ENCODE results near the gene FRMPD1. TPM values are rescaled to one million over a fixed set of nuclear protein-coding genes. Genes with fewer than 3 reads are reported as not detected.

Gene FRMPD1
- total RNA-seq, 1 experiment from 2014 or later: not detected

DNA sequence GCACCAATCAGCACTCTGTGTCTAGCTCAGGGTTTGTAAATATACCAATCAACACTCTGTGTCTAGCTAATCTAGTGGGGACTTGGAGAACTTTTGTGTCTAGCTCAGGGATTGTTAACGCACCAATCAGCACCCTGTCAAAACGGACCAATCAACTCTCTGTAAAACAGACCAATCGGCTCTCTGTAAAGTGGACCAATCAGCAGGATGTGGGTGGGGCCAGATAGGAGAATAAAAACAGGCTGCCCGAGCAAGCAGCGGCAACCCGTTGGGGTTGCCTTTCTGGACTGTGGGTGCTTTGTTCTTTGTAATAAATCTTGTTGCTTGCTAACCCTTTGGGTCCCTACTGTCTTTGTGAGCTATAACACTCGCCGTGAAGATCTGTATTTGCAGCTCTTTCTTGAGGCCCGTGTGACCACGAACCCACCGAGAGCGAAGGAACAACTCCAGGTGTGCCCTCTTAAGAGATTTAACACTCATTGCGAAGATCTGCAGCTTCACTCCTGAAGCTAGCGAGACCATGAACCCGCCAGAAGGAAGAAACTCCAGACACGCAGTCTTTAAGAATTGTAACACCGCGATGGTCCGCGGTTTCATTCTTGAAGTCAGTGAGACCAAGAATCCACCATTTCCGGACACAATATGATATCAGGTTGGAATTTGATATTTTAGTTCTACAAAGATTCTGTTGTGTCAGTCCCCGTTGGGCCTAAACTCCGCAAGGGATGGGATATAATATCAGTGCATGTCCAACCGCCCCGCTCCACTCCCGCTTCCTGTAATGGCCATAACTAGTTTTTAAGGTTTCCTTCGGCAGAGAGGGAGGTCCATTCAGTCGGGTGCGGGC lies 102.1 kb downstream of the FRMPD1 start:
- Histone ChIP-seq H3K27ac (no peak overlapping the region), H3F3A (ENCODE audit: insufficient read depth, low read depth) (no peaks in the 10 kb centered on the region), H2AFZ (peak overlapping the region; percentile 96), H3K9me3 (ENCODE audit: insufficient read depth, low read depth) (no peaks in the 10 kb centered on the region), H3K27me3 (ENCODE audit: insufficient read depth, low read depth) (no peaks in the 10 kb centered on the region), H3K36me3 (ENCODE audit: low read depth) (no peaks in the 10 kb centered on the region), H3K4me3 (peak overlapping the region; percentile 96; the same call in 1 of the 2 replicates), H3K9me2 (ENCODE audit: insufficient read depth) (no peaks in the 10 kb centered on the region), H3K4me1 (replicated peaks; ENCODE audit: insufficient read depth) (0 out of 2 replicates have a peak, but pooled peaks cover 6% of the 10 kb centered on the region), H3K4me2 (peak overlapping the region; percentile 82), H3K79me2 (ENCODE audit: low read depth) (0 out of 2 replicates have a peak, but pooled peaks cover 4% of the 10 kb centered on the region), H4K20me1 (ENCODE audit: insufficient read depth) (no peaks in the 10 kb centered on the region)
- BruUV-seq (replicated peaks): no TSS peak
- no peak for TF ChIP-seq EZH2 (IDR thresholded peaks at IDR 0.05; ENCODE audit: low read depth)
- TF ChIP-seq, protein P1, sequence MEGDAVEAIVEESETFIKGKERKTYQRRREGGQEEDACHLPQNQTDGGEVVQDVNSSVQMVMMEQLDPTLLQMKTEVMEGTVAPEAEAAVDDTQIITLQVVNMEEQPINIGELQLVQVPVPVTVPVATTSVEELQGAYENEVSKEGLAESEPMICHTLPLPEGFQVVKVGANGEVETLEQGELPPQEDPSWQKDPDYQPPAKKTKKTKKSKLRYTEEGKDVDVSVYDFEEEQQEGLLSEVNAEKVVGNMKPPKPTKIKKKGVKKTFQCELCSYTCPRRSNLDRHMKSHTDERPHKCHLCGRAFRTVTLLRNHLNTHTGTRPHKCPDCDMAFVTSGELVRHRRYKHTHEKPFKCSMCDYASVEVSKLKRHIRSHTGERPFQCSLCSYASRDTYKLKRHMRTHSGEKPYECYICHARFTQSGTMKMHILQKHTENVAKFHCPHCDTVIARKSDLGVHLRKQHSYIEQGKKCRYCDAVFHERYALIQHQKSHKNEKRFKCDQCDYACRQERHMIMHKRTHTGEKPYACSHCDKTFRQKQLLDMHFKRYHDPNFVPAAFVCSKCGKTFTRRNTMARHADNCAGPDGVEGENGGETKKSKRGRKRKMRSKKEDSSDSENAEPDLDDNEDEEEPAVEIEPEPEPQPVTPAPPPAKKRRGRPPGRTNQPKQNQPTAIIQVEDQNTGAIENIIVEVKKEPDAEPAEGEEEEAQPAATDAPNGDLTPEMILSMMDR (conservative IDR thresholded peaks at IDR 0.05): no peak
- ChIA-PET CTCF (no interaction called here), POLR2A (ENCODE audit: unreplicated experiment) (no interaction called here)
- DNase-seq: no peak
- intact Hi-C loops (cut with micrococcal nuclease; ENCODE audit: unreplicated experiment): no loop called here

DNA sequence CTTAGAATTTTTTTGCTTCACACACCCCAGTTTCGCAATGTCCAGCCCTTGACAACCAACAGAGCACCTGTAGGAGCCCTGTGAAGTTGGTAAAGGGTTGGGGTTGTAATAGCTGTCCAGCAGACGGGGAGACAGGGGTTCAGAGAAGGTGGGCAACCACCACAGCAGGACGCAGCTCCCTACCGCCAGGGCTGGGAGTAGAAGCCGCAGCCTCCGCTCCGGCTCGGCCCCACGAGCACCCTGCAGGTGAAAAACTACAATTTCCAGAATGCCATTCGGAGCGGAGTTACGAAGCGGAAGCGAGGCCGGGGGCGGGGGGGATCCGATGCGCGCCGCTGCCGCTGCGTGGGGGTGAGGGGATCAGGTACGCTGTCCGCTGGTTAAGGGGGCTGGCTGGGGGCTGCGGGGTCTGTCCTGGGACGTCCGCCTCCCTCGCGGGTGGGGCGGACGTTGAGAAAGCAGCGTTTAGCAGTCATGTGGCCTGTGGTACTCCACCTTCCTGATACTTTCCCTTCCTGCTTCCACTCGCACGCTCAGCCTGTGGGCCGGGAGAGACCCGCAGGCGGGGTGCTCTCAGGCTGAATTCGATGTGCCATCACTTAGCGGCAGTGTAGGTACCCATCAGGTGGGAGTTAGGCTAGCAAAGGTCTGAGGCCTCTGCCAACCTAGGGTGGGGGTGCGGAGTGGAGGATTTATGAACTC lies 102.9 kb downstream of the FRMPD1 start, which contains the start of gene TRMT10B:
Gene TRMT10B (plus strand): TSS at position 317 of the 702 bp plus-strand sequence. CDS start 8,127 bp downstream, outside the sequence.
- H4K20me1 ChIP-seq (ENCODE audit: insufficient read depth): no peaks in the 10 kb centered on the region
- POLR2A ChIA-PET (ENCODE audit: unreplicated experiment): no interaction called here

DNA sequence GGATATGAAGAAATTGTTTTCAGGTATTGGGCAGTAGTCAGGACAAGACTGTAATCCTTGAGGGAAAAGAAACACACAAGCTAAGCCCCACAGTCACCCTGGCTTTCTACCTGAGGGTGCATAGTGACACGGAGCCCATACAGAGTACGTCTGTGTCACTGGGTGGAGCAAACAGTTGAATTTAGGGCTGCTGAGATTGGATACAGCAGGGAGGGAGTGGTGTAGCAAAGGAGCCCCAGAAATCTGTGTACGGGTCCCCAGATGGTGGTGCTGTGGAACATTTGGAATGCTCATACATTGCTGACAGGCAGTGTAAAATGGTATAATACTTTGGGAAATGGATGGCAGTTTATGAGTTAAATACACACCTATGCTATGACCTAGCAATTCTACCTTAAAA lies 108.0 kb downstream of the FRMPD1 start:
- no TSS peak for BruUV-seq (replicated peaks)
- Histone ChIP-seq H2AFZ (no peak overlapping the region), H3K36me3 (ENCODE audit: low read depth) (no peaks in the 10 kb centered on the region), H3K27me3 (ENCODE audit: insufficient read depth, low read depth) (no peaks in the 10 kb centered on the region), H3K4me1 (replicated peaks; ENCODE audit: insufficient read depth) (0 out of 2 replicates have a peak, but pooled peaks cover 6% of the 10 kb centered on the region), H3K9me3 (ENCODE audit: insufficient read depth, low read depth) (no peaks in the 10 kb centered on the region), H3K4me2 (no peak overlapping the region), H3K9me2 (ENCODE audit: insufficient read depth) (no peaks in the 10 kb centered on the region), H3F3A (ENCODE audit: insufficient read depth, low read depth) (peaks cover 3% of the 10 kb centered on the region; the same call in 1 of the 2 replicates), H3K27ac (no peak overlapping the region), H3K79me2 (ENCODE audit: low read depth) (0 out of 2 replicates have a peak, but pooled peaks cover 4% of the 10 kb centered on the region), H3K4me3 (no peak overlapping the region), H4K20me1 (ENCODE audit: insufficient read depth) (no peaks in the 10 kb centered on the region)
- intact Hi-C loops (cut with micrococcal nuclease; ENCODE audit: unreplicated experiment): no loop called here
- ChIA-PET POLR2A (ENCODE audit: unreplicated experiment) (no interaction called here), CTCF (no interaction called here)
- no peak for DNase-seq
- no peak for TF ChIP-seq EZH2 (IDR thresholded peaks at IDR 0.05; ENCODE audit: low read depth)
- TF ChIP-seq, protein P1 (conservative IDR thresholded peaks at IDR 0.05): no peak

More for the DNA sequence above, 102.9 kb downstream of the FRMPD1 start, which contains the start of gene TRMT10B:
- TF ChIP-seq EZH2 (IDR thresholded peaks at IDR 0.05; ENCODE audit: low read depth): no peak
- TF ChIP-seq, protein P1 (conservative IDR thresholded peaks at IDR 0.05): no peak
- Histone ChIP-seq H3K4me1 (replicated peaks; ENCODE audit: insufficient read depth) (0 out of 2 replicates have a peak, but pooled peaks cover 6% of the 10 kb centered on the region), H3K36me3 (ENCODE audit: low read depth) (no peaks in the 10 kb centered on the region), H3K27ac (no peak within 1 kb of the TSS), H3K9me2 (ENCODE audit: insufficient read depth) (no peaks in the 10 kb centered on the region), H3K79me2 (ENCODE audit: low read depth) (0 out of 2 replicates have a peak, but pooled peaks cover 4% of the 10 kb centered on the region), H3K9me3 (ENCODE audit: insufficient read depth, low read depth) (no peaks in the 10 kb centered on the region), H3K4me3 (peak within 1 kb of the TSS; percentile 96), H3K27me3 (ENCODE audit: insufficient read depth, low read depth) (no peaks in the 10 kb centered on the region), H3F3A (ENCODE audit: insufficient read depth, low read depth) (no peaks in the 10 kb centered on the region), H2AFZ (peak within 1 kb of the TSS; percentile 96), H3K4me2 (peak within 1 kb of the TSS; percentile 82)
- CTCF ChIA-PET: no interaction called here
- intact Hi-C loops (cut with micrococcal nuclease; ENCODE audit: unreplicated experiment): no loop called here
- DNase-seq: peak; percentile 45 to 49
- BruUV-seq (replicated peaks): TSS peak; percentile 81
